Measurements from ENCODE around the gene RAD51B.

The RAD51B gene

DNA sequence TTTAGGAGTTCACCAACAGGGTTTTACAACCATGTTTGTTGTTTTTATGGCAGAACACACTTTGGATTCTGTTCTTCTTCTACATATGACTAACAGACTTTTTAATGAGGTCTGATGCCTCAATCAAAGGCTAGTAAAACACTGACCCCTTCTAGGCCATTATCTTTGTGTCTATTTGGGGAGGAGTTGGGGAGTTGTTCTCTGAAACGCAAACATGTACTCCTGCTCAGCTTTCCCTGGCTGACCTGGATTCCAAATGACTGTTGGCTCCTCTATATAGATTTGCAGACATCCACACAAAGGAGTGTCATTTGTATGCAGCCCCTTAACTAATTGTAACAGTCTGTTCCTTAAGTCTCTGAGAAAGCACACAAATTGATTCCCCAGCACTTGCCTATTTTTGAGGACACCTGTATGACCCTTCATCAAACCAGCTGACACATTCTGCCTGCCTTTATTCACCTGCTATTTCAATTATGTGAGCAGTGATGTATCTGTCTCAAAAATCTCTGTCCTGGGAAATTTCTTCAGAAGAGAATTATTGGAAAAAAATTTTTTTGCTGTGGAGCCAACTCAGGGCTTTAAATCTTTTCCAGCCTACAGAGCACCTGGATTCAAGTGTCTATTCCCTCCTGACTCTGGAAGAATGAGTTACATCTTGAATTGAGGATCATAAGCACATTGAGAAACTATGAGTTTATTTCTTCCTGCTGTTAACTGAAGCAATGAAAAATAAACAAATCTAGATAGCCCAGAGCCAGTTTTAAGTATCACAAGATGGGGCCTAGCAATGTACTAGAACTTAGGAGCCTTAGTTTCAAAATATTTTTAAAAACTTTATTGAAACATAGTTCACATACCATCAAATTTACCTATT lies 417.2 kb downstream of the RAD51B start:
- H3K27ac ChIP-seq = no peak overlapping the region
- no peak overlapping the region for H2AFZ ChIP-seq
- no peaks in the 10 kb centered on the region for H3K79me2 ChIP-seq
- H3K36me3 ChIP-seq (ENCODE audit: control insufficient read depth, insufficient read depth, low read length) = no peaks in the 10 kb centered on the region
- H3K4me1 ChIP-seq = no peaks in the 10 kb centered on the region
- H3K4me2 ChIP-seq (ENCODE audit: low read length) = no peak overlapping the region
- H3K9me3 ChIP-seq (ENCODE audit: control insufficient read depth, low read length) = no peaks in the 10 kb centered on the region
- H3K27me3 ChIP-seq (ENCODE audit: control insufficient read depth, insufficient read depth, low read length) = no peaks in the 10 kb centered on the region
- no peak overlapping the region for H3K9ac ChIP-seq
- TF ChIP-seq CTCF (IDR thresholded peaks at IDR 0.05) = no peak
- H3K4me3 ChIP-seq (ENCODE audit: low read depth, low read length) = no peak overlapping the region

DNA sequence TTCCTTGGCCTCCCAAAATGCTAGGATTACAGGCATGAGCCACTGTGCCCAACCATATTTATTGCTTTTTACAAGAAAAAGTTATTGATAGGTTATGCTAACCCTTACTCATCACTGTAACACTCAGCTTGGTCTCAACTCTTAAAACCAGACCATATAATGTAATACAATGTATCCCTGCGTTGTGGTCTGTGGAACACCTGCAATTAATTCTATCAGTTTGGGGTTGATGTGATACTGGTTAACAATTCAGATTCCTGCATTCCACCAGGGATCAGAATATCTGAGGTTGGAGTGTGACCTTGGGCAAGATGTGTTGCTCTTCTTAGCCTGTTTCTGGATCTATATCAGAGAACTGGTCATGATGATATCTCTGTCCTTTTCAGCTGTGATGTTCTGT lies 419.0 kb downstream of the RAD51B start:
- Histone ChIP-seq H3K27ac (no peak overlapping the region), H3K4me3 (ENCODE audit: low read depth, low read length) (no peak overlapping the region), H3K79me2 (no peaks in the 10 kb centered on the region), H3K9ac (no peak overlapping the region), H3K9me3 (ENCODE audit: control insufficient read depth, low read length) (no peaks in the 10 kb centered on the region), H3K27me3 (ENCODE audit: control insufficient read depth, insufficient read depth, low read length) (no peaks in the 10 kb centered on the region), H3K36me3 (ENCODE audit: control insufficient read depth, insufficient read depth, low read length) (no peaks in the 10 kb centered on the region), H3K4me2 (ENCODE audit: low read length) (no peak overlapping the region), H2AFZ (no peak overlapping the region), H3K4me1 (no peaks in the 10 kb centered on the region)
- no peak for TF ChIP-seq CTCF (IDR thresholded peaks at IDR 0.05)

GRCh38 chr14:68238976-68239375 lies 419.4 kb downstream of the RAD51B start:
- Histone ChIP-seq H2AFZ (no peak overlapping the region), H3K4me2 (ENCODE audit: low read length) (no peak overlapping the region), H3K27ac (no peak overlapping the region), H3K36me3 (ENCODE audit: control insufficient read depth, insufficient read depth, low read length) (no peaks in the 10 kb centered on the region), H3K9me3 (ENCODE audit: control insufficient read depth, low read length) (no peaks in the 10 kb centered on the region), H3K4me1 (no peaks in the 10 kb centered on the region), H3K4me3 (ENCODE audit: low read depth, low read length) (no peak overlapping the region), H3K27me3 (ENCODE audit: control insufficient read depth, insufficient read depth, low read length) (no peaks in the 10 kb centered on the region), H3K79me2 (no peaks in the 10 kb centered on the region), H3K9ac (no peak overlapping the region)
- no peak for TF ChIP-seq CTCF (IDR thresholded peaks at IDR 0.05)

GRCh38 chr14:68239988-68240771 lies 420.6 kb downstream of the RAD51B start:
- no peak for TF ChIP-seq CTCF (IDR thresholded peaks at IDR 0.05)
- H3K4me1 ChIP-seq = no peaks in the 10 kb centered on the region
- no peak overlapping the region for H3K9ac ChIP-seq

More at GRCh38 chr14:68239988-68240771, 420.6 kb downstream of the RAD51B start:
- Histone ChIP-seq H3K4me3 (ENCODE audit: low read depth, low read length) (no peak overlapping the region), H3K27me3 (ENCODE audit: control insufficient read depth, insufficient read depth, low read length) (no peaks in the 10 kb centered on the region), H3K79me2 (no peaks in the 10 kb centered on the region), H3K9me3 (ENCODE audit: control insufficient read depth, low read length) (no peaks in the 10 kb centered on the region), H3K4me2 (ENCODE audit: low read length) (peak overlapping the region; percentile 21), H2AFZ (no peak overlapping the region), H3K27ac (peak overlapping the region; percentile 9), H3K36me3 (ENCODE audit: control insufficient read depth, insufficient read depth, low read length) (no peaks in the 10 kb centered on the region)

Measured in parathyroid adenoma (tissue), 2 donors.